Measurements from ENCODE around the gene DLGAP5.

DLGAP5 gene, protein sequence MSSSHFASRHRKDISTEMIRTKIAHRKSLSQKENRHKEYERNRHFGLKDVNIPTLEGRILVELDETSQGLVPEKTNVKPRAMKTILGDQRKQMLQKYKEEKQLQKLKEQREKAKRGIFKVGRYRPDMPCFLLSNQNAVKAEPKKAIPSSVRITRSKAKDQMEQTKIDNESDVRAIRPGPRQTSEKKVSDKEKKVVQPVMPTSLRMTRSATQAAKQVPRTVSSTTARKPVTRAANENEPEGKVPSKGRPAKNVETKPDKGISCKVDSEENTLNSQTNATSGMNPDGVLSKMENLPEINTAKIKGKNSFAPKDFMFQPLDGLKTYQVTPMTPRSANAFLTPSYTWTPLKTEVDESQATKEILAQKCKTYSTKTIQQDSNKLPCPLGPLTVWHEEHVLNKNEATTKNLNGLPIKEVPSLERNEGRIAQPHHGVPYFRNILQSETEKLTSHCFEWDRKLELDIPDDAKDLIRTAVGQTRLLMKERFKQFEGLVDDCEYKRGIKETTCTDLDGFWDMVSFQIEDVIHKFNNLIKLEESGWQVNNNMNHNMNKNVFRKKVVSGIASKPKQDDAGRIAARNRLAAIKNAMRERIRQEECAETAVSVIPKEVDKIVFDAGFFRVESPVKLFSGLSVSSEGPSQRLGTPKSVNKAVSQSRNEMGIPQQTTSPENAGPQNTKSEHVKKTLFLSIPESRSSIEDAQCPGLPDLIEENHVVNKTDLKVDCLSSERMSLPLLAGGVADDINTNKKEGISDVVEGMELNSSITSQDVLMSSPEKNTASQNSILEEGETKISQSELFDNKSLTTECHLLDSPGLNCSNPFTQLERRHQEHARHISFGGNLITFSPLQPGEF

DNA sequence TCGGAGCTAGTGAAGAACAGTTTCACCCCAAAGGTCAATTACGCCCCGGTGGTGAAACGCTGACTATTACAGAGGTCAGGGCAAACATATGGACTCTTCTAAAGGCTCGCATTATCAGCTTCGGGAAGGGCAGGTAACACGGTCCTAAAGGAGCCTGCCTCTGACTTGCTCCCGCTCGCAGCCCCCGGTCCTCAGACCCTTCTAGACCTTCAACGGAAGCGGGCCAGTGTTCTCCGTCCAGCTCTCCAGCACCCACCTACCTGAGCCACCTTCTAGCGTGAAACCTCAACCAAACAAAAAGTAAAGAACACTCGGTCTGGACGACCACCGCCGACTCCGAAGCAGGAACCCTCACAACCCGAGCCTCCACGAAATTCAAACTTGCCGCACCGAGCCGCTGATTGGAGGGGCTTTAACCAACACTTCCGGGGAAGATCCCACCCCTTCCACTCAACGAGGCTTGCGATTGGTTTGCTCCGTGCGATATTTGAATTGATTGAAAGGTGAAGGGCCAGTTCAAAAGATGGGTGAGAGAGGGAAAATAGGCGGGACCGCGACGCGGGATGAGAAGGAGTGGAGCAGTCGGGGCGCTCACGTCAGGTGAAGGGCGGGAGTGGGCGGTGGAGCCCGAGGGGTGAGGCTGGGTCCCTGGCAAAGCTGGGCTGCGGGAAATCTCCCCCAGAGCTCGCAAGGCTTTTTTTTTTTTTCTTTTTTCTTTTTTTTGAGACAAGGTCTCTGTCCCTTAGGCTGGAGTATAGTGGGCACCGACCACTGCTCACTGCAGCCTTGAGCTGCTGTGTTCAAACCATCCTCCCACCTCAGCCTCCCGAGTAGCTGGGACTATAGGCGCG is at the start of gene DLGAP5:
Gene DLGAP5, minus strand, starts transcription at position 383 of the 851 bp plus-strand sequence. CDS start 2,406 bp downstream, outside the sequence.
- peak; percentile 93 for DNase-seq (ENCODE audit: low spot score)

DNA sequence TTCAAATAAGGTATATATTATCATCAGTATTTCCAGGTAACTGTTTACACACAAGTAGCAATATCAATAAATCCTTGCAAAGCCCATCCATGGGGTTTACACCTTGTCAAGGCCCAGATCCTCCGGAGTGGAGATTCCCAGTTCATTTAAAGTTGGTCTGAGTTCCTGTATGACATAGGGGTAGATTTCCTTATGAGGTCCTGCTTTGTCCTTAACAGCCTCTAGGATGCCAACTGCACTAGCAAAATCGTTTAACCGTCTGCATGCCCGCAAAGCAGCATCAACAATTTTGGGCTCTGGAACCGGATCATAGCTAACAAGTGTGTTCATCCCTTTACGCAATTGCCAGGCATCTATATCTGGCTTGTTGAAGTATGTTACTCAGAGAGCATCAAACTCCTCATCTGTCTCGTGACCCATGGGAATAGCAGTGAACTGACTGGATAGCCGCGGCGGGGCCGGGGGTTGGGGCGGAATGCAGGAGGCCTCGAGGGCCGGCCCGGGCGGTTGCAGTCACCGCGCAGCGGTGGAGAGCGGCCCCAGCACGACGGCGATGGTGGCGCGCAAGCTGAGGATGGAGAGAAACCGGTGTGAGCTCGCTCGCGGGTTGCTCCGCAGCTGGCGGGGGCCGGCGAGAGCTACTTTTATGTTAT is 49.3 kb upstream of the DLGAP5 start:
- no peak for DNase-seq (ENCODE audit: low spot score)

DNA sequence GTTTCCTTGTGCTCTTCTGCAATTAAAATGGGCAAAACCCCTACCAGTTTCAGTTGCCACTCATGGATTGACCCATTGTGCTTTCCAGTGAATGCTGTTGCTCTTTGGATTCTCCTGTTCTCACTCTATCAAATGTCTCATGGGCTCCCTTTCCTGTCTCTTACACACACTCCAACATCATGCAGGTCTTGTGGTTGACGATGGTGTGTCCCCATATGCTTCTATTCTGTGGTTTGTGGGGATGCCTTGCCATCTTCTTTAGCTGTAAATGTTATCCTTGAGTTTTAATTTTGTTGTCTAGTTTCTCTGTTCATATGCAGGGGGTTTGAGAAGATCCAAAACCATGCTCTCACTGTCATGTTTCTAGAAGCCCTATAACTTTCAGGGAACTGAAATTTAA is 47.9 kb upstream of the DLGAP5 start:
- DNase-seq (ENCODE audit: low spot score) = no peak

DNA sequence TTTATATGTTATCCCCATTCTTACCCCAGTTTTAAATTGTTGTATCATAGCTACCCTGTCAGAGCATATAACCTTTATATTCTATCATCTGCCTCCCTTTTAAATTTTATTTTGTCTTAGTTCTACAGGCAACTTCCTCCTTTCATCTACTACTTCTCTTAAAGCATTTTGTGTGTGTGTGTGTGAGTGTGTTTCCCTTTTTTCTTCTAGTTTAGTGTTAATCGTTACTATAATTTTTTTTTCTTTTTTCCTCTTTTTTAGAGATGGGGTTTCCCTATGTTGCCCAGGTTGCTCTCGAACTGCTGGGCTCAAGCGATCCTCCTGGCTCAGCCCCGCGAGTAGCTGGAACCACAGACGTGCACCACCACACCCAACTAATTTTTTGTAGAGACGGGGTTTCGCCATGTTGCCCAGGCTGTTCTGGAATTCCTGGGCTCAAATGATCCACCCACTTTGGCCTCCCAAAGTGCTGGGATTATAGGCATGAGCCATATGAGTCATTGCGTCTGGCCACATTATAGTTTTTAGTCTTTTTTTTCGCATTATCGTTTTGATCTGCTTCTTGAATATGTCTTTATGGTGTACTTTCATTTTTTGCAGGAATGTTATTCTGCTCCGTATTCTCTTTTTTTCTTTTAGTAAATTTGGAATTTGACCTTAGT is 46.8 kb upstream of the DLGAP5 start:
- DNase-seq (ENCODE audit: low spot score) = no peak

DNA sequence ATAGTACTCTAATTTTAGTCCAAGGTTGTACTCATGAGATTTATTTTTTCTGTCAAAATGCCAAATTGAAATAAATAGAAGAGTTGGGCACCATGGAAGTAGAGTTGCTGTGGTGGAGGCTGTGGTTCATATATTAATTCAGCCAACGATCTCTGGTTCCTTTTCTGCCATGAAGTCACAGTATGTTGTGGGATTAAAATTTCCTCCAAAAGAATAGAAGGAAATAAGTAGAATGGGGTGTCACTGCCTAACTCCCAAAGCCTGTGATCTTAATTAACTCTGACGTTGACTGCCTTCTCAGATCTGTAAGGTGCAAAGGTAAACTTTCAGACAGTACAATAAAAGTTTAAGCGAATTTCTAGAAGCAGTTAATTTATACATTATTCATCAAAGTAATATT is 42.2 kb upstream of the DLGAP5 start:
- DNase-seq (ENCODE audit: low spot score) = no peak

DNA sequence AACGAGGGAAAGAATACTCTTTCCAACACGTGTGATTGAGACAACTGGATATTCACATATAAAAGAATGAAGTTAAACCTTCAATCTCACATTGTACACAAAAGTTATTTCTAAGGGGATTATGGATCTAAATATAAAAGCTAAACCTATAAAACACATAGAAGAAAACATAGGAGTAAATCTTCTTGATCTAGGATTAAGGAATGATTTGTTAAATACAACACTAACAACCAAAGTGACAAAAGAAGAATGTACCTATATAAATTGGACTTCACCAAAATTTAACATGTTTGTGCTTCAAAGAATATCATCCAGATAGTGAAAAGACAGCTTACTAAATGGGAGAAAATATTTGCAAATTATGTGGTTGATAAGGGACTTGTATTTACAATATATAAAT is 36.9 kb upstream of the DLGAP5 start:
- DNase-seq (ENCODE audit: low spot score) = no peak

DNA sequence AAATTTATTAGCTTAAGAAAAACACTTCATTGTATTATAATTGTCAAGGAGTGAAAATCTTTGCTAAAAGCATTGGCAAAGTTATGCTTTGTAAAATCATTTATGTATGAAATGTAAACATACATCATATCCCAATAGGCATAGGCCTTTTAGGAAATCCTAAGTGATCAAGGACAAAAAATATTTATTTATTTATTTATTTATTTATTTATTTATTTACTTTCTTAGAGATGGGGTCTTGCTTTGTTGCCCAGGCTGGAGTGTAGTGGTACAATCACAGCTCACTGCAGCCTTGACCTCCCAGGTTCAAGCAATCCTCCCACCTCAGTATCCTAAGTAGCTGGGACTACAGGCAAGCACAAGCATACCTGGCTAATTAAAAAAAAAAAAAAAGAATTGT is 32.0 kb upstream of the DLGAP5 start:
- DNase-seq (ENCODE audit: low spot score) = no peak

DNA sequence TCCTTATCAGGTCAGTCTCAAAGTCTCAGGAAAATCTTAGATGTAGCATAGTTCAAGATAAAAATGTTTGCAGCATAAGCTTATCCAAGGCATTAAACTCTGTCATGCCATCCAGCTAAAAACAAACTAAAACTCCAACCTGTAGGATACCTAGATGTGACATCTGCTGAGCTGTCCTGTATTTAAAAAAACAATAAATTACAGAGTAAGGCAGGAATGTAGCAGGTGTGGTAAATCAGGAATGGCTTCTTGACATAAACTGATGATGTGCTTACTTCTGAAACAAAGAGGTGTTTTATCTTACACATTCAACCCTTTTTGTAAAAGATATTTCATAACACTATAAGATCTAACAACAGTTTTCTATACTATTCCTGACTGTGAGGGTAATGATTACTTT is 30.6 kb upstream of the DLGAP5 start:
- no peak for DNase-seq (ENCODE audit: low spot score)

DNA sequence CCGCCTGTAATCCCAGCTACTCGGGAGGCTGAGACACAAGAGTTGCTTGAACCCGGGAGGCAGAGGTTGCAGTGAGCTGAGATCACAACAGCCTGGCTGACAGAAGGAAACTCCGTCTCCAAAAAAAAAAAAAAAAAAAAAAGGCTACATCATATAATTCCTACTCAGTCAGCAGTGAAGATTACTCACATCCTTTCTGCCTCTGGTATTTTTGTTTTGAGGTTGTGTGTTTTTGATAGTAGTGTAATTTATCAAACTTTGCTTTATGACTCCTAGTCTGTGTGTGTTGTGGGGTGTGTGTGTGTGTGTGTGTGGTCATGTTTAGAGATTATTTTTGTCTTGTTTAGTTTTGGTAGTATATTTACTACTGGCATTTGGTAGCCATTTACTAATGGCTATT is 29.8 kb upstream of the DLGAP5 start:
- no peak for DNase-seq (ENCODE audit: low spot score)

DNA sequence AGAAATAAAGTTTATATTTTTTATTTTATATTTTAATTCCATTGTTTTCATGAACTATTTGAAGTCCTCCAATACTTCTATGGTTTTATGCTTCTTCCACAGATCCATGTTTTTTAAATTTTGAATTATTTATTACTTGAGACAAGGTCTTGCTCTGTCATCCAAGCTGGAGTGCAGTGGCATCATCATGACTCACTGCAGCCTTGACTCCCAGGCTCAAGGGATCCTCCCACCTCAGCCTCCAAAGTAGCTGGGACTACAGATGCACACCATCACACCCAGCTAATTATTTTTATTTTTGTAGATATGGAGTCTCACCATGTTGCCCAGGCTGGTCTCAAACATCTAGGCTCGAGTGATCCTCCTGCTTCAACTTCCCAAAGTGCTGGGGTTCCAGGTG is 28.8 kb upstream of the DLGAP5 start:
- no peak for DNase-seq (ENCODE audit: low spot score)

DNA sequence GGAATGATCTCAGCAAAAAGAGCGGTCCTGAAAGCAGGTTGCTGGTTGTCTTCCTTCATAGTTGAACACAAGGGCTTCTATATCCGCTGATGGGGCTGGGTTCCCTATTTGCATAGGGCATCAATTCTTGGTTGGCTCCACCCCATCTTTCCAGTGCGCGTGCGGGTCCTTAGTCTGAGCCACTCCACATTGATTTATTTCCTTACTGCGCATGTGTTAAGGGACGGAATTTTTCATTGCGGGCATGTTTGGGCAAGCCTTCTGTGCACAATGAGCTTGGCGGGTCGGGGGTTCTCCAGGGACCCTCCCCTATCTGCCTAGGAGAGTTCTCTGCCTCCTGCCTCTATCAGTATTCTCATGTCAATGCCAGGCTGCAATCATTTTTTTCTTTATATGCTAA is 21.2 kb upstream of the DLGAP5 start:
- DNase-seq (ENCODE audit: low spot score) = no peak

DNA sequence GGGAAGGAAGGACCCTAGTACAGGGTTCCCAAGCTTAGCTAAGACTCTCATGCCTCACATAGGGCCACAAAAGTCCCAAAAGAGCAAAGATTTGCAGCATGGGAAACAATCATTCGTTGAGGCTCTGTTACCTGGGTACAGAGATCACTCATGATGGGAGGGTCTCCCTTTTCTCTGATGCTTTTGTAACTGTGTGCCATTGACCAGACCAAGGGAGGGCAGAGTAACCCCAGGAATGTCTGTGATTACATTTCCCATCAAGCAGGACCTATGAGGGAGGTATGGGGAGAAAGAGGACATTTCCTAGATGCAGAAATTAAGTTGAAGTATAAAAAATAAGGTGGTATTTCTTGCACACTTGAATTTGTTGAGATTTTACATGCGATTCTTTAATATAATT is 16.4 kb upstream of the DLGAP5 start:
- DNase-seq (ENCODE audit: low spot score) = no peak

DNA sequence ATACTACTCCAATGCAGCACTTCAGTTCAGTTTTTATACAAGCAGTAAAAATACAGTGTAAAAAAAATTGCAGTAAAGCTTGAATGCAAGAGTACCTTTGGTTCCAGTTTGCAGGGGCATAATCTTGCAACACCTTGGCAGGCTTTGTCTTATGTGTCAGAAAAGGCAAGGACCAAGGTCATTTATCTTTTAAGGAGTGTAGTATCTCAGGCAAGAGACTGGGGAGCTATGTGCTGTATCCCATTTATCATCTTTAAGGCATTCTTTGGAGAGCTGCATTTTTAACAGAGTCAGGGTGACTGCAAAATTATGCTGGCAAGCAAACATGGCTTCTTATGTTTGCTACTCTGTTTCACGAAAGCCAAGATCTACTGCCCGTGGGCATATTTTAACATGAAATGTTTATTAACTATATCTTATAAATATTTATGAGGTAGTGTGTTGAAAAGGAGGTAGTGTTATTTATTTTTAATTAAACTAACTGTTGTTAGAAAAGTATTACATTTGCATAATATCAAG is 14.8 kb upstream of the DLGAP5 start:
- DNase-seq (ENCODE audit: low spot score) = no peak

DNA sequence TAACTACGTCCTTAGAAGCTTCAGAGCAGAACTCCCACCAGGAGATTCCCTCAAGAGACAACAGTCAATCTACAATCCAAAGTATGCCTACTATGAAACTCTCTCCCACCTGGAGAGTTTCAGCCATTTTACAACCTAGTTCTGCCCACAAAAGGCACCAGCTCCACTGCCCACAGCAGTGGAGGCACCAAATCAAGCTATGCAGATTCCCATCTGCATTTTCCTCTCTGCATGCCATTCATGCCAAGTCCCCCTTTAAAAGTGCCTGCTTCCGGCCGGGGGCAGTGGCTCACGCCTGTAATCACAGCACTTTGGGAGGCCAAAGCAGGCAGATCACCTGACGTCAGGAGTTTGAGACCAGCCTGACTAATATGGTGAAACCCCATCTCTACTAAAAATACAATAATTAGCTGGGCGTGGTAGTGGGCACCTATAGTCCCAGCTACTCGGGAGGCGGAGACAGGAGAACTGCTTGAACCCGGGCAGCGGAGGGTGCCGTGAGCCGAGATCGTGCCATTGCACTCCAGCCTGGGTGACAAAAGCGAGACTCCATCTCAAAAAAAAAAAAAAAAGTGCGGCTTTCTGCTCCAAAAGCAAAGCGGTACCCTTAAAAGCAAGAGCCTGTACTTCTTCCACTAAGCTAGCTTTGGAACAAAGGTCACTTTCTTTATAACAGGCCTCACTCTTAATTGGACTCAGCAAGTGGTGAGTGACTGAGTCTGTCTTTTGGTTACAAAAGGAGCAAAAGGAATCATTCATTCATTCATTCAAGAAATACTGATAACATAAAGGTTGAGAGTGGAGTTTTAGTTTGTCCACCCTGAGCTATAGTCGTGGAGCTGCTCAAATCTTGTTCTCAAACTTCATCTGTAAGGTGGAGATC is 10.1 kb upstream of the DLGAP5 start:
- DNase-seq (ENCODE audit: low spot score) = no peak

DNA sequence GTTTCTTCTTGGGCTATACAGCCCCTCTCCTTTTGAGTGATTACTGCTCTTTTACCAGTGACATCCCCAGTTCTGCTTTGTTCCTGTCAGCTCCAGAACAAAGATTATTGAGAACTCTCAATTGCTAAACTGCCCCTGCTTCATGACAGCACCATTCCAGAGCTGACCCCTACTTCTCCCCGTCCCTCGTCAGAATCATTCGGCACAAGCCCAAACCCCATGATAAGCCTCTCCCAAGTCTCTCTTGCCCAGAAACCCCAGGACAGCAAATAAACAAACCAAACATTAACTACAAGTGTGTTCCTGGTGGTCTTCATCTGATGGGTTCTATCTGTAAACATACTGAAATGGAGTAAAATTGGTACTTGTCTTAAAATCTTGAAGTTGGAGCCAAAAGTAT is 9.3 kb upstream of the DLGAP5 start:
- DNase-seq (ENCODE audit: low spot score) = no peak

DNA sequence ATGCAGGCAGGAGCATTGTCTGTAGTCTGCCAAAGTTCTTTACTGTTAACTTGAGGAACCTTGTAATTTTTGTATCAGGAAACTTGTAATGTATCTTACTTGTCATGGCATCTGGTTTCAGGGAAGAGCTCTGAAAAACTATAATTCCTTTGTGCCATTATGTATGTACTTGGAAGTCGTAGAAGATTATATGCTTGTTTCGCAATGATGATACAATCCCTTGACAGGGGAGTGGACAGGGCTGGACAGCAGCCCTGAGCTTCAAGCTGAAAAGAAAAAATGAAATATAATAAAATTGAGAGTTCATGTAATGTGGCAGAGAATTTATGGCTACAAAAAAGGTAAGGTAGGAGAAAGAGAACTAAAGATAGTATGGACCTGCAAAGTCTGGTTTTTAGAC is 7.4 kb upstream of the DLGAP5 start:
- no peak for DNase-seq (ENCODE audit: low spot score)

DNA sequence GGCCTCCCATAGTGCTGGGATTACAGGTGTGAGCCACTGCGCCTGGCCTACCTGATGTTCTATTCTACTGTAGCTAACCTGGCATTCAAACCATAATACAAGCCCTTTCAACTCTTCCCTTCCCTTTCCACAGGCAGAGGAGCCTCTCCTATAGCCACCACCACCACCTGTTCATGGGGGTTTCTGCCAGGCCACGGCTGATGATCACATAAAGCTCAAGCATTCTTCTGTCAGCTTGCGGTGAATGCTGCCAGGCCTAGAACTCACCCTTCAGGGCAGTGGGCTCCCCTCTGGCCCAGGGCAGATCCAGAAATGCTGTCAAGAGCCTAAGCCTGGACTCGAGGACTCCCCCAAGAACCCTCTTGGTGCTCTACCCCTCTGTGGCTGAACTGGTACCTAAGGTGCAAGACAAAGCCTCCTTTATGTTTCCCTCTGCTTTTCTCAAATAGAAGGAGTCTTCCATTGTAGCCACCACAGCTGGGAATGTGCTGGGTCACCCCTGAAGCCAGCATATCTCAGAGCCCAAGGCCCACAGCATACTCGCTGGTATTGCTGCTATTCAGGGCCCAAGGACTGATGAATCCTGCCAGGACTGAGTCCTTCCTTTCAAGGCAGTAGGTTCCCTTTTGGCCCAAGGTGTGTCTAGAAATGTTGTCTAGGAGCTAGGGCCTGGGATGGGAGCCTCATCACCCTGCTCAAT is 3.4 kb upstream of the DLGAP5 start:
- DNase-seq (ENCODE audit: low spot score) = no peak

DNA sequence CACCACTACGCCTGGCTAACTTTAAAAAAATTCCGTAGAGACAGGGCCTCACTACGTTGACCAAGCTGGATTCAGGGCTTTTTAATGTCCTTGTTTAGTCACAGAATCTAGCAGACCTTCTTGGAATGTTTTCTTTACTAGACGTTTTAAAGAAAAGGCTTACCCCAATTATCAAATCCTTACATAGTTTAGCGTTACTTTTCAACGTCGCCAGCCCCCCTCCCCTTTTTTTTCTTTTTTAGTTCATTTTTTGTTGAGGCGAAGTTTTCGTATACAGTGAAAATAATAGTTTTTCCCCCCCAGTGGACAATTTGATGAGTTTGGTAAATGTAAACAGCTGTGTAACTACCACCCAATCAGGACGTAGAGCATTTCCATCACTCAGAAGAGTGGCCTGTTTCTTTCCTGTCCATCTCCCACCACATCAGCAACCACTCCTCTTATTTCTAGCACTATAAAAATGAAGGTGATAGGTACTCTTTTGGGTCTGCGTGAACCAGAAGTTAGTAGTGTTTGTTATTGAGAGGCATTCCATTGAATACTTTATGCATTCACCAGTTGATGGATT is 753 bp upstream of the DLGAP5 start:
- no peak for DNase-seq (ENCODE audit: low spot score)

DNA sequence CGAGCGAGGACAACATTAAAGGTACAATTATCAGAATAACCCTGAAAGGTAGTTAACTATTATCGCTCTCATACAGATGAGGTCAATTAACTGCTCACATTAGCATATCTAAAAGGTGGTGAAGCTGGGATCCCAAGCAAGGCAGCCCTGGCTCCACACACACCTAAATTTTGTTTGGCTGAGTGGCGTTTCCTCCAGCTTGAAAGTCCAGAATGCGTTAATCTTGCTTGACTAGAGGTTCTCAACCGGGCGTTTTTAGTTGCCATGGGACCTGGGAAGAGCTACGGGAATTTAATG is 531 bp downstream of the DLGAP5 start:
- no peak for DNase-seq (ENCODE audit: low spot score)

All from D341Med (cell line).